DOHH2 (cell line): Measurements from ENCODE around the gene CNNM3.
"Not testable (repeated sequence)": the region's sequence is repeated elsewhere in the genome, so short reads cannot be mapped to it uniquely, and the experiment has no call there.

Experiments used
- H3F3A ChIP-seq: fragments of 200-600 bp; sonication (generic), shearing (Covaris generic); 2 replicates; pipeline ENCODE4 v1.6.0; 2016; ENCODE audit warnings: antibody characterized with exemption, mild to moderate bottlenecking; ENCODE audit not compliant: control insufficient read depth, insufficient read depth
- H3K27ac ChIP-seq: fragments of 200-600 bp; sonication (generic); 2 replicates; pipeline ENCODE4 v1.5.1; 2014; ENCODE audit warnings: low read depth, mild to moderate bottlenecking, low read length, moderate library complexity
- H3K27me3 ChIP-seq: fragments of 200-600 bp; sonication (generic); 2 replicates; pipeline ENCODE4 v1.6.1; 2014; ENCODE audit warnings: mild to moderate bottlenecking, low read length, mixed read lengths; ENCODE audit not compliant: control insufficient read depth
- H3K36me3 ChIP-seq: fragments of 200-600 bp; sonication (generic); 2 replicates; pipeline ENCODE4 v1.6.1; 2014; ENCODE audit warnings: mild to moderate bottlenecking, low read length, moderate library complexity, mixed read lengths; ENCODE audit not compliant: control insufficient read depth
- H3K4me1 ChIP-seq: fragments of 200-600 bp; sonication (generic); 2 replicates; pipeline ENCODE4 v1.6.1; 2014; ENCODE audit warnings: mild to moderate bottlenecking, low read length, mixed read lengths; ENCODE audit not compliant: control insufficient read depth
- H3K4me2 ChIP-seq: fragments of 200-600 bp; sonication (generic); 2 replicates; pipeline ENCODE4 v1.6.0; 2014; ENCODE audit warnings: mild to moderate bottlenecking, low read length, moderate library complexity
- H3K4me3 ChIP-seq: fragments of 200-600 bp; sonication (generic); 2 replicates; pipeline ENCODE4 v1.5.1; 2014; ENCODE audit warnings: mild to moderate bottlenecking, low read length, mixed read lengths
- H3K79me2 ChIP-seq: fragments of 200-600 bp; sonication (generic); 2 replicates; pipeline ENCODE4 v1.6.1; 2014; ENCODE audit warnings: mild to moderate bottlenecking, low read length, mixed read lengths; ENCODE audit not compliant: control insufficient read depth
- H3K9me2 ChIP-seq: fragments of 200-600 bp; sonication (generic); replicated peaks from 2 replicates; pipeline ENCODE4 v1.6.1; 2014; ENCODE audit warnings: mild to moderate bottlenecking, low read length, mixed read lengths; ENCODE audit not compliant: control insufficient read depth
- H3K9me3 ChIP-seq: fragments of 200-600 bp; sonication (generic); 2 replicates; pipeline ENCODE4 v1.6.1; 2014; ENCODE audit warnings: antibody characterized with exemption, low read length, mixed read lengths; ENCODE audit not compliant: control insufficient read depth, insufficient read depth
- H4K20me1 ChIP-seq: fragments of 200-600 bp; sonication (generic); 2 replicates; pipeline ENCODE4 v1.6.0; 2014; ENCODE audit warnings: low read depth, mild to moderate bottlenecking, antibody characterized with exemption, low read length, moderate library complexity; ENCODE audit not compliant: control insufficient read depth, insufficient read depth
- EZH2phosphoT487 ChIP-seq: fragments of 200-600 bp; sonication (generic); IDR thresholded peaks from 2 replicates; pipeline ENCODE4 v1.6.1; 2017; ENCODE audit warnings: borderline replicate concordance, mild to moderate bottlenecking, antibody characterized with exemption, low read length, moderate library complexity, mixed read lengths
- TF ChIP-seq, protein P1 (sequence below): fragments of 200-600 bp; sonication (generic); IDR thresholded peaks from one replicate; pipeline ENCODE4 v1.5.1; 2014; ENCODE audit warnings: antibody characterized with exemption, mild to moderate bottlenecking, low read depth, low read length; ENCODE audit not compliant: poor library complexity, severe bottlenecking

Gene CNNM3

DNA sequence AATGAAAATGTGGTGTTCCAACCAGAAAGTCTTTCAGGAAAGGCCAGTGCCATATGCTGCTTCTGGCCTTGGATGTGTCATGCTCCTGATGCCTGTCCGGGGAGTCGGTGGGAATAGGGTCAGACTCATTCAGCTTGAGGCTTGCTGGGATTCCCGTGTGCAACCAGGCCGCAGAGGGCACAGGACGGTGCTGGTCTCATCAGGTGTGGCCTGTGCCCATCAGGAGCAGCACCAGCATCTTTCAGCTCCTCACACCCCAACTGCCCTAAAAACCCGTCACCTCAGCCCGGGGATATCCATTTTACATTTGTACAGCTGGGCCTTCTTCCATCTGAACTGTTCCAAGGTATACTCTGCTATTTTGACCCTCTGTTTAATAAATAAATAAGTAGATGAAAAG, 13.3 kb upstream of the CNNM3 start:
- Histone ChIP-seq H3K79me2 (no peaks in the 10 kb centered on the region), H3K36me3 (peaks cover 9% of the 10 kb centered on the region), H3K27me3 (no peaks in the 10 kb centered on the region), H3K9me2 (no peaks in the 10 kb centered on the region), H3K4me2 (0 out of 2 replicates have a peak overlapping the region, but pooled peaks have one; percentile 53), H3K9me3 (no peaks in the 10 kb centered on the region), H3K4me1 (peaks cover 48% of the 10 kb centered on the region), H3K4me3 (no peak overlapping the region), H3K27ac (peak overlapping the region; percentile 23), H4K20me1 (no peaks in the 10 kb centered on the region), H3F3A (peaks cover 12% of the 10 kb centered on the region)
- TF ChIP-seq, protein P1, sequence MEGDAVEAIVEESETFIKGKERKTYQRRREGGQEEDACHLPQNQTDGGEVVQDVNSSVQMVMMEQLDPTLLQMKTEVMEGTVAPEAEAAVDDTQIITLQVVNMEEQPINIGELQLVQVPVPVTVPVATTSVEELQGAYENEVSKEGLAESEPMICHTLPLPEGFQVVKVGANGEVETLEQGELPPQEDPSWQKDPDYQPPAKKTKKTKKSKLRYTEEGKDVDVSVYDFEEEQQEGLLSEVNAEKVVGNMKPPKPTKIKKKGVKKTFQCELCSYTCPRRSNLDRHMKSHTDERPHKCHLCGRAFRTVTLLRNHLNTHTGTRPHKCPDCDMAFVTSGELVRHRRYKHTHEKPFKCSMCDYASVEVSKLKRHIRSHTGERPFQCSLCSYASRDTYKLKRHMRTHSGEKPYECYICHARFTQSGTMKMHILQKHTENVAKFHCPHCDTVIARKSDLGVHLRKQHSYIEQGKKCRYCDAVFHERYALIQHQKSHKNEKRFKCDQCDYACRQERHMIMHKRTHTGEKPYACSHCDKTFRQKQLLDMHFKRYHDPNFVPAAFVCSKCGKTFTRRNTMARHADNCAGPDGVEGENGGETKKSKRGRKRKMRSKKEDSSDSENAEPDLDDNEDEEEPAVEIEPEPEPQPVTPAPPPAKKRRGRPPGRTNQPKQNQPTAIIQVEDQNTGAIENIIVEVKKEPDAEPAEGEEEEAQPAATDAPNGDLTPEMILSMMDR = no peak
- TF ChIP-seq EZH2phosphoT487 = no peak

DNA sequence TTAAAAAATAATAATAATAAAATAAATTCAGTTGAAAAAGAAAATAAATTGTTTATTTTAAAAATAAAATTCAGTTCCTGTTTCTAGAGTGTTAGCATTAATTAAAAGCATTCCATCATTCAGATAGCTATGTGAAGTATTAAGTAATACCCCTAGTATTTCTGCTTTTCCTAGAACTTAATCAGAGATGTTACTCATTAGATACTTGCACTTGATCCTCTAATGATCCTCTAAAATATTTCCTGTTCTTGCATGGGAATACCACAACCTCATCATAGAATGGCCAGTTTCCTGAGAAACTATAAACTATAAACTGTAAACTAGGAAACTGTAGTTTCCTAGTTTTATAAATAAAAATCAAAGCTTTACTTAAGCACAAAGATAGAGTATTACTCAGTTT, 11.1 kb upstream of the CNNM3 start:
- no peak overlapping the region for H3K4me2 ChIP-seq

DNA sequence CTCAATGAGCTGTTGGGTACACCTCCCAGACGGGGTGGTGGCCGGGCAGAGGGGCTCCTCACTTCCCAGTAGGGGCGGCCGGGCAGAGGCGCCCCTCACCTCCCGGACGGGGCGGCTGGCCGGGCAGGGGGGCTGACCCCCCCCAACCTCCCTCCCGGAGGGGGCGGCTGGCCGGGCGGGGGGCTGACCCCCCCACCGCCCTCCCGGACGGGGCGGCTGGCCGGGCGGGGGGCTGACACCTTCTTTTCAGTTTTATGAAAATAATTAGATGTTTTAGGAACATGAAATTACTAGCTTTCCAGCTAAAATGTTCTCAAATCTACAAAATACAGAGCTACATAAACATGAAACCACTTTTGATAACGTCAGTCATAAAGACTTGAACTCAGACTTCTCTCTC, 10.1 kb upstream of the CNNM3 start:
- not testable (repeated sequence) for H3K9me3 ChIP-seq, H4K20me1 ChIP-seq, H3K27me3 ChIP-seq, H3K9me2 ChIP-seq, H3K79me2 ChIP-seq, H3K36me3 ChIP-seq
- H3F3A ChIP-seq = peaks cover 12% of the 10 kb centered on the region
- peaks cover 51% of the 10 kb centered on the region for H3K4me1 ChIP-seq
- H3K4me3 ChIP-seq = peak overlapping the region; percentile 46
- H3K4me2 ChIP-seq = peak overlapping the region; percentile 72
- H3K27ac ChIP-seq = peak overlapping the region; percentile 81

More for the DNA sequence above, 11.1 kb upstream of the CNNM3 start:
- no peaks in the 10 kb centered on the region for H3K79me2 ChIP-seq
- H3K4me1 ChIP-seq = peaks cover 54% of the 10 kb centered on the region
- H3K27ac ChIP-seq = no peak overlapping the region
- H3K9me3 ChIP-seq = no peaks in the 10 kb centered on the region
- TF ChIP-seq, protein P1 = no peak
- TF ChIP-seq EZH2phosphoT487 = no peak
- H3K4me3 ChIP-seq = no peak overlapping the region
- H3K27me3 ChIP-seq = no peaks in the 10 kb centered on the region
- no peaks in the 10 kb centered on the region for H4K20me1 ChIP-seq
- H3F3A ChIP-seq = peaks cover 12% of the 10 kb centered on the region
- H3K36me3 ChIP-seq = peaks cover 9% of the 10 kb centered on the region
- no peaks in the 10 kb centered on the region for H3K9me2 ChIP-seq

DNA sequence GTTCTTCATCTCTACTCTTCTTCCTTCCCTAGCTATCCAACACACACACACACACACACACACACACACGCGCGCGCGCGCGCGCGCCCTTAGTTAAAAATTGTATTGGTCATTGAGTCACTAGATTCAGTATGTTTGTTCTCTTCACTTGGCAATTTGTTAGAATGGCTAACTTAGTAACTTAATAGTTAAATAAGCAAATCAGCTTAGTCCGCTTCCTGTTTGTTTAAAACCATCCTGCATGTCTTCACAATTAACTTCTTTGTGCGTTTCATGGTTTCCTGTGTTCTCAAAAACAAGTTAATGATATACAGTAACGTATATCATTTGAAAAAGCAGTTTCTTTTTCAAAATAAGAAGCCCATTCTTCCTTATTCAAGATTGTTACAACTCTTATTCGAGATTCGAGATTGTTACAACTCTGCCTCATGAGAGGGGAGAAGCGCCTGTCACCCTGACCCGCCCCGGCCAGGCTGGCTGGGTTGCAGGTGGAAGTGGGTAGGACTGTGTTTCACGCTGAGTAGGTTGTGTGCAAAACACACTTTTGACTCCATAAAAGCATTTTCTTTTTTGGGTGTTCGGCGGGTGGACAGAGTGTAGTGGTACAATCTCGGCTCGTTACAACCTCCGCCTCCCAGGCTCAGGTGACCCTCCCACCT, 9.5 kb upstream of the CNNM3 start:
- Histone ChIP-seq H3K27me3 (no peaks in the 10 kb centered on the region), H3K4me1 (peaks cover 51% of the 10 kb centered on the region), H3K4me3 (peak overlapping the region; percentile 46), H3K27ac (peak overlapping the region; percentile 81), H3K4me2 (peak overlapping the region; percentile 72), H3K36me3 (peaks cover 4% of the 10 kb centered on the region), H3K79me2 (no peaks in the 10 kb centered on the region), H4K20me1 (no peaks in the 10 kb centered on the region), H3F3A (peaks cover 12% of the 10 kb centered on the region), H3K9me3 (no peaks in the 10 kb centered on the region), H3K9me2 (no peaks in the 10 kb centered on the region)
- TF ChIP-seq EZH2phosphoT487 = no peak
- TF ChIP-seq, protein P1 = no peak
